C1 segment of cervical spinal cord (tissue), 14 donors: ENCODE results near the gene TBC1D17.

ENCODE experiments used
- DNase-seq, 14 donors: peaks; one replicate each; lab custom pipeline; 2025; lab: John Stamatoyannopoulos, UW

The TBC1D17 gene

GRCh38 chr19:49933643-49934042 lies 56.1 kb downstream of the TBC1D17 start:
- no peak for DNase-seq

DNA sequence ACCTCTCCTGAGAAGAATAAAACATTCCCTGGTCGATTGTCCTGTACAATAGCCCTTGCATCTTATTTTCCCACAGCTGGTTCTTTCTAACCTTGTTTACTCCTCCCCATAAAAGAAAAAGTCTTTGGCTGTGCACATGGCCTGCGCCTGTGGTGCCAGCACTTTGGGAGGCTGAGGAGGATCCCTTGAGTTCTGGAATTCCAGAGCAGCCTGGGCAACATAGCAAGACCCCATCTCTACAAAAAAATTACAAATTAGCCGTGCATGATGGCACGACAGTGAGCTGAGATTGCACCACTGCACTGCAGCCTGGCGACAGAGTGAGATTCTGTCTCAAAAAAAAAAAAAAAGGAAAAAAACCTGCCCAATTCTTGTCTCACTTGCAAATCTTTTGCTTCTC lies 59.0 kb downstream of the TBC1D17 start:
- no peak for DNase-seq

DNA sequence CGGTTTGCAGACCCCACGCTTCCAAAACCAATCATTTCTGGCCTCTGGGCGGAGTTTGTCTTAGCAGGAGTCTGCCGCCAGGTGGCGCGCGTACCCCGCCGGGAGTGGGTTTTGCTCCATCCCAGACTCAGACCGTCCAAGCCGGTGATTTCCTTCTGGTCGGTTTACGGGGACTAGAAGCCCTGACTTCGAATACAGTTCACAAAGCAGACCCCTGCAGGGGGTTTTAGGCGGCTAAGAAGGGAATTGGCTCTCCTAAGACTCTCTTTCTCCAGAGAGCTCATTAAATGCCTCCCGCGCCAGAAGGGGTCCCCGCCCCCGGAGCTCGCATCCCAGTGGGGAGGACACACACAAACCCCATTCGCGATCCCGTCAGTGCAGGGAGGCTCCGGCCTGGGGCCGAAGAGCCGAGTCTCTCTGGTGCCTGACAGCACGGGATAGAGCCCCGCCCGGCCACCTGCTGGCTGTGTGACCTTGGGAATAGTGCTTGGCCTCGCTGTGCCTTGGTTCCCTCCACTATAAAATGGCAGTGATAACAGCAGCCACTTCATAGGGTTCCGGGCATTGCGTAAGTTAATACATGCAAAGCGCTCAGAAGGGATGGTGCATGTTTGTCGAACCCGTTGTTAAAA lies 60.4 kb downstream of the TBC1D17 start:
- DNase-seq: peak; percentile 7 to 79 (median 35)
